ENCODE results near the gene SKP2.

Gene SKP2

DNA sequence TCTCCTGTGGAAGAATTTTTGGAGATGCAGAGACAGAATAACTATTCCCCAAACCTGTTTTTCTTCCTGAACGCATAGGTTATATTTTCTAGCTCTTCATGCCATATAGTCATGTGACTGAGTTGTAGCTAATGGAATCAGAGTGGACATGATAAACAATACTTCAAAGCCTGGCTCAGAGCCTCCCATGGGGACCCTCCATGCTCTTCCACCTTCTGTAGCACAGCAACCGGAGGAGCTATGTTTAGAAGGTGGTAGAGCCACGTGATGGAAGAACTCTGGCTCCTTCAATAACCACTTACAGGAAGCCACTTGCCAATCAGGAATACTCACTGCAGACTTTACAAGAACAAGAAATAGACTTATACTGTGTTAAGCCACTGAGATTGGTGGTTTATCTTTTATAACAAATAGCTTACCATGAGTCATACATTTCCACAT, 50.6 kb downstream of the SKP2 start:
- DNase-seq, result no peak

DNA sequence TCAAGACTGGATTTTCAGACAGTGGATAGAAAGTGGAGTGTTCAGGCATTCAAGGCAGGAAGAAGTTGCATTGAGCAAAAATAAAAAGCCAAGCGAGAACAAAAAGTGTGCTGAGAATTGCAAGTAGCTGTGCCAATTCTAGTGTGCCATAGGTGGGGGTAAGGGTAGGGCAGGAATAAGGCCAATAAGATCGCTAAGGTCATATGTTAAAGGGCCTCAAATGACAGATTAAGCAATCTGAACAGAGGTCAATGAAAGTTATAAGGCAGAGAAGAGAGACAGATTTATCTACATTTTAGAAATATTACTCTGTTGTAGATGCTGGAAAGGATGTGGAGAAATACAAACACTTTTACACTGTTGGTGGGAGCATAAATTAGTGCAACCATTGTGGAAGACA, 53.4 kb downstream of the SKP2 start:
- DNase-seq, result no peak

DNA sequence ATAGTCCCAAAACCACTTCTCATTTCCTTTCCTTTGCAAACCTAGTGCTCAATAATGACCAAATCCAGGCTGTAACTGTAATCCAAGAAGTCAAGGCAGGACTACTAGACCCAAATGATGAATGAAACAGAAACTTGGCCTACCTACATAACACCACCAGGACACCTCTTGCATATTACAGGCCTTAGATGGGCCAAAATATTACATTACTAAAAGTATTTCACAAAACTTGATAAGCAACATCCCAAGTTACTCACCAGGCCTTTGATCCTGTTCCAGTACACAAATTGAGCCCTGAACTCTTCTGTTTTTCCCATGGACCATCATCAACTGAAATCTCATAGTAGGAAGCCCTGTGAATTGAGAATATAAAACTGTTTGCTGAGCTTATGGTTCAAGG, 55.0 kb downstream of the SKP2 start:
- no peak for DNase-seq

DNA sequence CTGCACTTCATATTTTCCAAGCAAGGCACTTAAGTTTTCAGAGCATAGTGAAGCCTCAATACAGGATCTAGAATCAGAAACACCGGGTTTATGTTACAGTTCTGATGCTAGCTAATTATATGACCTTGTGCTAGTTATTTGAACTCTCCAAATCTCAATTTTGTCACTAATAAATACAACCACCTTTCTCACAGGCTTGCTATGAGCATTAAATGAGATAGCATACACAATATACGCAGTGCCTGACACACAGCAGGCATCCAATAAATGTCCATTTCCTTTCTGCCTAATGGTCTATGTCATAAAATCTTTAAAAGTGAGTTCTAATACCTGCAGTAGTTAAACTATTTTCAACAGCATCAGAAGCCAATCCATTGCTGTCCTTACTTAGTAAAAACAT, 56.9 kb downstream of the SKP2 start:
- DNase-seq, result no peak

DNA sequence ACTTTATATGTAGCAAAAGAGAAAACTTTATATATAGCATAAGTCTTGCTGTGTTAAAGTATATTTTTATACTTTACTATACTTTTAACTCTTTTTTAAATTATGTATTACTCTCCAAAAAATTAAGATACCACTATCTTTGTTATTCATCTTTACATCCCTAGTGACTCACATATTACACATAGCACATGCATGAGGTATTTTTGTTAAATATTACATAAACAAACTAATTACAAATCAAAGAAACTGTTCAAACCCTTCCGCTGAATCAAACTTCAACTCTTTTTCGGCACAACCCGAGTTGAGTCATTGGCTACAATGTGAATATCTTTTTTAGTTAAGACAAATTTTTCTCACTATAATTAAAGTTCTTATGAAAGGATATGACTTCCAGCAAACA, 57.8 kb downstream of the SKP2 start:
- DNase-seq, result no peak

DNA sequence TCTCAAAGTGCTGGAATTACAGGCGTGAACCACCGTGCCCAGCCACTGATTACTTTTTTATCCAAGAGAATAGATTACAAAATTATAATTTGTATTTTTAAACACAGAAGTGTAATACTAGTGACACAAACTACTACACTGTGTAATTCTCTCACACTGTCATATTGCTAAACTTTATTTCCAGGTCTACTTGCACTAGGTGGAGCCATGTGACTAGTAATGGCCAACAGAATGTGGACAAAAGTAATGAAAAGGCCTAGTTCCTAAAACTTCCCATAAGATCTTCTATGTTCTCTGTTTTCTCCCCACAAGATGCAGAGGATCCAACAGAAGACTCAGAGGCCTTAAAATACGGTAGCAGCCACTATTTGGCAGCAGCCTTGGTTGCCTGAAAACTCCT, 62.5 kb downstream of the SKP2 start:
- no peak for DNase-seq

DNA sequence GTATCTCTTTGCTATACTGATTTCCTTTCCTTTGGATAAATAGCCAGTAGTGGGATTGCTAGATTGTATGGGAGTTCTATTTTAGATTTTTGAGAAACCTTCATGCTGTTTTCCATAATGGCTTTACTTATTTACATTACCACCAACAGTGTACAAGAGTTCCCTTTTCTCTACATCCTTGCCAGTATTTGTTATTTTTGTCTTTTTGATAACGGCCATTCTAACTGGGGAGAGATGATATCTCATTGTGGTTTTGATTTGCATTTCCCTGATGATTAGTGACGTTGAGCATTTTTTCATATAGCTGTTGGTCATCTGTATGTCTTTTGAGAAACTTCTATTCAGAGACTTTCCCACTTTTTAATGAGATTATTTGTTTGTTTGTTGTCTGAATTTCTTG, 64.0 kb downstream of the SKP2 start:
- DNase-seq, result no peak

DNA sequence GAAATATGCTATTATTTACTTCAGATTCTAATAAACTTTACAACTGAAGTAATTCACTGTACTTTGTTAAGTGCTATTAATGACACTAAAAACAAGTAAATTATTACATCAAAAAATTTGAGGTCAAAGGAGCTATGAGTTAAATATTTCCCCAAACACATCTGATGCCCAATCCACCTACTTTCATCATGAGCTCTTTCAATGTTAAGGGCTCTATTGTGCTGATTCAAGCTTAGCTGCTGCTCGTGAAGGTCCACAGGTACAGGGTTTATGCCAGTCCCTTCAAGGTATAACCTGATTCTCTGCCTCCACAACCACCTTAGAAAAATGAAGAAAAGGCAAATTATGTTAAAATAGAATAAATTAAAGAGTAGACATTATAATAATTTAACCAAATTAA, 65.7 kb downstream of the SKP2 start:
- no peak for DNase-seq

DNA sequence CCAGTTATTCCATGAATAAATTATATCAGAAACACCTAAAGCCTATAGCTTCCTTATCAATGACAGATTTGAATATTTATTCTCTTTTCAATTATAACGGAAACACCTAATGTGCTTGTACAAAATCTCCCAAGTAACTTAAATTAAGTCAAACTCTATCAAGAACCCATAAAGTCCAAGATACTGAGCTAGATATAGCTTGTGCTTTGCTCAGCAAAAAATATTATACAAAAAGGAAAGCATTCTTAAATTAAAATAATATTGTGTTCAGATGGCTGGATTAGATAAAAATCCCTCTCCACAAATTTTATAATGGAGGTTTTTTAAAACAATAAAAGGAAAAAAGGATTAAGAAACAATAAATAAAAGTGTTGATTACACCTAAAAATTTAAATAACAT, 66.1 kb downstream of the SKP2 start:
- DNase-seq, result no peak

DNA sequence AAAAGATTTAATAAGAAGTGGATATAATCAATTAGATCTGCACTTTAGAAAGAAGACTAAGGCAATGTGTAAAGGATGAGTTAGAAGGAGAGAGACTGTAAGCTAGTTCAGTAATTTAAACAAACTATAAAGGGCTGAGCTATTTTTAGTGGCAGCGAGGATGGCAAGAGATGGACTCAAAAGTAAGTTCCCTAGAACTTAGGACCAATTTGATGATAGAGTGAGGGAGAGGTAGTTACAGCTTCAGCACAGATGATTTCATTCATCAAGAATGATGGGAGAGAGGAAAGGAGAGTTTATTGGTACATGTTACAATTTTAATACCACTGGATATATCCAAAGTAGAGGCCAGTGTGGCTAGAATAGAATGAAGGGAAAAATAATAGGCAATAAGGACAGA, 70.7 kb downstream of the SKP2 start:
- no peak for DNase-seq

DNA sequence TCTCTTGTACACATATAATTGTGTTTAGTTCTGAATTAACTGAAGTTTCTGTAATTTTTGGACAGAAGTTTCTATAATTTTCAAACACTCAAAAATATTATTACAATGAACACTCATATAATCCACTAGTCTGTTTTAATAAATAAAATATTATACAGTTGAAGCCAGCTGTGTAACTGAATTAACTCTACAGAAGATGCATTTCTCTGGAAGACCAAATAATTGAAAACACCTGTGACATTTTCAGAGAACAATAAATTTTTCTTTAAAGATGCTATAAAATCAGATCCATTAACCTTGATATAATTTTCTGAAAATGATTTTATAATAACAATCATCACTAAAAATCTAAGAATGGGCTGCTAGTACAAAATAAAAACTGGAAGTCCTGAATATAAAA, 75.1 kb downstream of the SKP2 start:
- DNase-seq, result no peak

DNA sequence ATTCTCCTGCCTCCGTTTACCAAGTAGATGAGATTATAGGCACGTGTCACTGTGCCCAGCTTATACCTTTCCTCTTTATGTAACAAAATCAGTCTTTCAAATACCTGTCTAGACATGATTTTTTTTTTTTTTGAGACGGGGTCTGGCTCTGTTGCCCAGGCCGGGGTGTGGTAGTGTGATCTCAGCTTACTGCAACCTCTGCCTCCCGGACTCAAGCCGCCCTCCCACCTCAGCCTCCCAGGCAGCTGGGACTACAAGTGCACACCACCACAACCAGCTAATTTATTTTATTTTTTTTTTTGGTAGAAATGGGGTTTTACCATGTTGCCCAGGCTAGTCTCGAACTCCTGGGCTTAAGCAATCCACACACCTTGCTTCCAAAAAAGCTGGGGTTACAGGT, 76.6 kb downstream of the SKP2 start:
- no peak for DNase-seq

DNA sequence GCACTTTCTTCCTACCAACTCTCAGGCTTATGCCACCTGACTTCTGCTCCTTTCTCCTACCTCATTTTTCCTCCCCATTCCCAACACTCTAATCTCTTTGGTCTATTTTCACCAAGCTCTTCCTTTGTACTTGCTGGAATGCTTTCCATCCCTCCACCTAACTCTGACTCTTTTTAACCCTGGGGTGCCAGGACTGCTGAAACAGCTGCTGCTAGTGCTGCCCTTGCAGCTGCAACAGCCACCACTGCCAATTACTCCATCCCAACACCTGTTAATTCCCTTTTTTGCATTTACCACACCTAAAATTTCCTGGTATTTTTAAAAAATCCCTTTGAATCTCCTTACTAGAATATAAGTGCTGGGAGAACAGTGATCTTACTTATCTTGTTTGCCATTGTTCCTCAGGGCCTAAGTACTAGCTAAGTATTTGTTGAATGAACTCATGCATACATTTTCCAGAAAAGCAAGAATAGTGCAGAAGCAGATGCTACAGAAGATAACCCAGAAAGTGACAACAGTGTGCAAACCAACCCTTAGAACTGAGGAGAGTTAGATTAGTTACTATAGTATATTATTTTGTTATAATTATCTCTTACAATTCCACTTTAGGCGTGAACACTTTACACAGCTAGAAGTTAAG, 78.4 kb downstream of the SKP2 start:
- no peak for DNase-seq

DNA sequence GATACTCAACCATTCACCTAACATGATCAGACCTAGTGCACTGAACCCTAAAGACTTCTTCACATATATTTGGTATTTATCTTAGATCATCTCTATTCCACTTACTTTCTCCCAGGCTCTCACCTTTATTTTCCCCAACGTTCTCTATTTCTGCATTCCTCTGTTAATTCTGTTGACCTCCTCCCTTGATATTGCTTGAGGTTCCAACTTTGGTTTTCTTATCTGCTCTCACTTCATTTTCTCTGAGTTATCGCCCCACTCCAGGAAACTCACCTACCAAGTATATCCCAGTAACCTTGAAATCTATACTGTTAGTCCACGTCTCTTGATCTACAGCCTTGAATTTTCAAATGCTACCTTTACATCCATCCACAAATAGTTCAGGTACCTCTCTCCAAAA, 80.6 kb downstream of the SKP2 start:
- no peak for DNase-seq

Data from NCI-H2029 (cell line).